ENCODE results near the gene CCM2.
A peak's percentile ranks its signal among the peaks of the same experiment; 100 is the strongest.
"Not testable (repeated sequence)": the region's sequence is repeated elsewhere in the genome, so short reads cannot be mapped to it uniquely, and the experiment has no call there.

Gene CCM2

GRCh38 chr7:44983742-44984477 is 16.1 kb upstream of the CCM2 start:
- DNase-seq = no peak

- DNase-seq = no peak
These were observed 15.6 kb upstream of the CCM2 start for GRCh38 chr7:44984478-44984758.

GRCh38 chr7:44985033-44985695 is 14.8 kb upstream of the CCM2 start:
- DNase-seq = no peak

- DNase-seq = no peak
These were observed 14.1 kb upstream of the CCM2 start for GRCh38 chr7:44985900-44986217.

- peak; percentile 27 for DNase-seq
These were observed 13.6 kb upstream of the CCM2 start for GRCh38 chr7:44986218-44987053.

- DNase-seq = no peak
These were observed 12.5 kb upstream of the CCM2 start for GRCh38 chr7:44987457-44987856.

GRCh38 chr7:44987996-44988395 is 12.0 kb upstream of the CCM2 start:
- DNase-seq = no peak

GRCh38 chr7:44988701-44989100 is 11.3 kb upstream of the CCM2 start:
- DNase-seq = no peak

- DNase-seq = no peak
These were observed 10.9 kb upstream of the CCM2 start for GRCh38 chr7:44989132-44989531.

- DNase-seq = no peak
These were observed 9.6 kb upstream of the CCM2 start for GRCh38 chr7:44990109-44991023.

- not testable (repeated sequence) for DNase-seq
These were observed 7.8 kb upstream of the CCM2 start for GRCh38 chr7:44992004-44992795.

GRCh38 chr7:44994877-44995554 is 5.0 kb upstream of the CCM2 start:
- DNase-seq = no peak

GRCh38 chr7:44995555-44996493 is 4.2 kb upstream of the CCM2 start:
- no peak for DNase-seq

GRCh38 chr7:44998153-44998871 is 1.7 kb upstream of the CCM2 start:
- DNase-seq = no peak

GRCh38 chr7:44999245-45000092 is 532 bp upstream of the CCM2 start:
- peak; percentile 84 for DNase-seq

- DNase-seq = no peak
These were observed 1.2 kb downstream of the CCM2 start for GRCh38 chr7:45001138-45001694.

GRCh38 chr7:45001826-45002225 is 1.8 kb downstream of the CCM2 start:
- no peak for DNase-seq

- DNase-seq = no peak
These were observed 3.8 kb downstream of the CCM2 start for GRCh38 chr7:45003789-45004188.

Measured in SIG-M5 (cell line).